ENCODE results near the gene BRD2. TPM values are rescaled to one million over a fixed set of nuclear protein-coding genes. Genes with fewer than 3 reads are reported as not detected.

The BRD2 gene
- total RNA-seq, 1 donor from 2014 or later: 63.4 TPM

GRCh38 chr6:32950449-32950848 lies 17.9 kb upstream of the BRD2 start:
- H3K27ac ChIP-seq (replicated peaks): no peak overlapping the region
- no peaks in the 10 kb centered on the region for H3K36me3 ChIP-seq
- no peak overlapping the region for H3K4me3 ChIP-seq
- peaks cover 8% of the 10 kb centered on the region for H3K9me3 ChIP-seq (replicated peaks)
- peaks cover 22% of the 10 kb centered on the region for H3K4me1 ChIP-seq
- no peak for TF ChIP-seq CTCF (IDR thresholded peaks at IDR 0.05; ENCODE audit: borderline replicate concordance)
- DNase-seq: no peak
- intact Hi-C loops (cut with micrococcal nuclease): no loop called here
- no peaks in the 10 kb centered on the region for H3K27me3 ChIP-seq (ENCODE audit: low read depth)

- Histone ChIP-seq H3K27me3 (ENCODE audit: low read depth) (no peaks in the 10 kb centered on the region), H3K36me3 (no peaks in the 10 kb centered on the region), H3K27ac (replicated peaks) (peak within 1 kb of the TSS; percentile 86), H3K4me1 (peaks cover 22% of the 10 kb centered on the region), H3K4me3 (peak within 1 kb of the TSS; percentile 63), H3K9me3 (replicated peaks) (no peaks in the 10 kb centered on the region)
- peak; percentile 88 for TF ChIP-seq CTCF (IDR thresholded peaks at IDR 0.05; ENCODE audit: borderline replicate concordance)
- peak; percentile 74 for DNase-seq
- intact Hi-C loops (cut with micrococcal nuclease): no loop called here
These were observed 15.3 kb upstream of the BRD2 start, which contains the start of gene HLA-DMA for GRCh38 chr6:32952817-32953739. HLA-DMA (minus strand) TSS chr6:32953097; CDS start chr6:32953036, 61 bp downstream.

- DNase-seq: no peak
- no peak for TF ChIP-seq CTCF (IDR thresholded peaks at IDR 0.05; ENCODE audit: borderline replicate concordance)
- intact Hi-C loops (cut with micrococcal nuclease): no loop called here
- no peaks in the 10 kb centered on the region for H3K9me3 ChIP-seq (replicated peaks)
- no peaks in the 10 kb centered on the region for H3K27me3 ChIP-seq (ENCODE audit: low read depth)
- H3K4me3 ChIP-seq: no peak overlapping the region
- H3K27ac ChIP-seq (replicated peaks): peak overlapping the region; percentile 86
- H3K36me3 ChIP-seq: no peaks in the 10 kb centered on the region
- H3K4me1 ChIP-seq: peaks cover 22% of the 10 kb centered on the region
These were observed 14.6 kb upstream of the BRD2 start for GRCh38 chr6:32953775-32954174.

GRCh38 chr6:32954267-32954666 lies 14.1 kb upstream of the BRD2 start:
- H3K36me3 ChIP-seq: no peaks in the 10 kb centered on the region
- intact Hi-C loops (cut with micrococcal nuclease): no loop called here
- no peaks in the 10 kb centered on the region for H3K27me3 ChIP-seq (ENCODE audit: low read depth)
- no peak overlapping the region for H3K4me3 ChIP-seq
- H3K9me3 ChIP-seq (replicated peaks): no peaks in the 10 kb centered on the region
- no peak for TF ChIP-seq CTCF (IDR thresholded peaks at IDR 0.05; ENCODE audit: borderline replicate concordance)
- H3K4me1 ChIP-seq: peaks cover 22% of the 10 kb centered on the region
- DNase-seq: no peak
- no peak overlapping the region for H3K27ac ChIP-seq (replicated peaks)

GRCh38 chr6:32954986-32955802 lies 13.2 kb upstream of the BRD2 start:
- no peak for DNase-seq
- no peaks in the 10 kb centered on the region for H3K36me3 ChIP-seq
- H3K4me1 ChIP-seq: peaks cover 22% of the 10 kb centered on the region
- no peak overlapping the region for H3K27ac ChIP-seq (replicated peaks)
- no peaks in the 10 kb centered on the region for H3K9me3 ChIP-seq (replicated peaks)
- no peak overlapping the region for H3K4me3 ChIP-seq
- TF ChIP-seq CTCF (IDR thresholded peaks at IDR 0.05; ENCODE audit: borderline replicate concordance): no peak
- intact Hi-C loops (cut with micrococcal nuclease): no loop called here
- H3K27me3 ChIP-seq (ENCODE audit: low read depth): no peaks in the 10 kb centered on the region
